Endothelial cell of umbilical vein (primary cell): ENCODE results near the gene SLC25A18. TPM values are rescaled to one million over a fixed set of nuclear protein-coding genes. Genes with fewer than 3 reads are reported as not detected.

Experiments
- BruUV-seq: library from RNA; stranded (reverse); fragments of 400-500 nt; replicated peaks from 2 replicates; lab custom pipeline; 2021; lab: Mats Ljungman, UMichigan
- CTCF ChIA-PET: fragments of 300-600, 350-600 bp; sonication (Branson Sonifier 250); formaldehyde crosslinking; loops from one replicate; lab custom pipeline; 2021; ENCODE audit warnings: antibody characterized with exemption, inconsistent platforms; lab: Charles Lee
- POLR2A ChIA-PET: fragments of 300-600, 350-600 bp; sonication (Branson Sonifier 250); formaldehyde crosslinking; loops from one replicate; lab custom pipeline; 2021; ENCODE audit warnings: antibody characterized with exemption, inconsistent platforms; lab: Charles Lee
- DNase-seq: peaks from one replicate; pipeline ENCODE4 v3.0.0-alpha.2; 2011; ENCODE audit warnings: low read depth, low spot score
- FAIRE-seq: peaks from 2 replicates; lab custom pipeline; 2011; peaks lifted over from hg19 to GRCh38; lab: Jason Lieb, UNC
- H2AFZ ChIP-seq: 2 replicates; pipeline ENCODE4 v1.6.0; 2012; ENCODE audit warnings: low read depth, low read length, control low read depth, inconsistent platforms
- H3K27ac ChIP-seq: 2 replicates; pipeline ENCODE4 v1.5.1; 2011; ENCODE audit warnings: low read depth, mild to moderate bottlenecking, control low read depth, low read length, moderate library complexity; ENCODE audit not compliant: insufficient read depth
- H3K27me3 ChIP-seq, 2 experiments: 2 replicates each; pipeline versions ENCODE4 v1.6.0 to v1.6.1; 2011; ENCODE audit warnings: low read length in 2 of 2, mixed read lengths in 1 of 2; ENCODE audit not compliant: control insufficient read depth in 2 of 2, insufficient read depth in 2 of 2
- H3K36me3 ChIP-seq, 2 experiments: 2 replicates in 1 of 2; 3 replicates in 1 of 2; pipeline ENCODE4 v1.5.1; 2011; ENCODE audit warnings: low read length in 2 of 2, mild to moderate bottlenecking in 1 of 2, moderate library complexity in 1 of 2; ENCODE audit not compliant: control insufficient read depth in 2 of 2, insufficient read depth in 2 of 2; ENCODE audit errors: extremely low read depth in 1 of 2
- H3K4me1 ChIP-seq: 3 replicates; pipeline ENCODE4 v1.5.1; 2011; ENCODE audit warnings: mild to moderate bottlenecking, low read length; ENCODE audit not compliant: control insufficient read depth, insufficient read depth; ENCODE audit errors: extremely low read depth
- H3K4me2 ChIP-seq: 2 replicates; pipeline ENCODE4 v1.6.1; 2011; ENCODE audit warnings: low read length, control low read depth, mixed read lengths; ENCODE audit not compliant: insufficient read depth
- H3K4me3 ChIP-seq, 3 experiments: fragments of 200-600 bp in 1 of 3; sonication (generic), shearing (Covaris generic) in 1 of 3; replicated peaks in 1 of 3; 2 replicates each; pipeline ENCODE4 v1.5.1; 2011 to 2016; ENCODE audit warnings: control low read depth in 3 of 3, low read length in 3 of 3, mild to moderate bottlenecking in 2 of 3, inconsistent platforms in 1 of 3, low read depth in 1 of 3, moderate library complexity in 1 of 3; ENCODE audit not compliant: insufficient read depth in 1 of 3
- H3K79me2 ChIP-seq: 2 replicates; pipeline ENCODE4 v1.6.0; 2012; ENCODE audit warnings: low read length, inconsistent platforms; ENCODE audit not compliant: control insufficient read depth, insufficient read depth
- H3K9ac ChIP-seq: replicated peaks from 2 replicates; pipeline ENCODE3; 2011; ENCODE audit warnings: low read length, control low read depth; ENCODE audit not compliant: insufficient read depth; ENCODE audit errors: extremely low read depth
- H3K9me1 ChIP-seq: replicated peaks from 3 replicates; pipeline ENCODE4 v1.6.0; 2011; ENCODE audit warnings: mild to moderate bottlenecking, low read length; ENCODE audit not compliant: control insufficient read depth, insufficient read depth; ENCODE audit errors: extremely low read depth
- H3K9me3 ChIP-seq: replicated peaks from 2 replicates; pipeline ENCODE4 v1.5.1; 2012; ENCODE audit warnings: low read length, inconsistent platforms; ENCODE audit not compliant: control insufficient read depth, insufficient read depth
- H4K20me1 ChIP-seq: replicated peaks from 2 replicates; pipeline ENCODE3; 2011; ENCODE audit warnings: mild to moderate bottlenecking, low read length; ENCODE audit not compliant: control insufficient read depth, insufficient read depth; ENCODE audit errors: extremely low read depth
- EZH2 ChIP-seq: IDR thresholded peaks from 2 replicates; pipeline ENCODE4 v1.6.1; 2012; ENCODE audit warnings: borderline replicate concordance, low read depth, mild to moderate bottlenecking, moderate library complexity, low read length, inconsistent platforms; ENCODE audit not compliant: severe bottlenecking
- FOS ChIP-seq: IDR thresholded peaks from 2 replicates; pipeline ENCODE4 v1.6.1; 2011; ENCODE audit warnings: mild to moderate bottlenecking, low read length, moderate library complexity, borderline replicate concordance; ENCODE audit not compliant: insufficient read depth
- GATA2 ChIP-seq: IDR thresholded peaks from 2 replicates; pipeline ENCODE4 v1.7.0; 2011; ENCODE audit warnings: low read depth, mild to moderate bottlenecking, moderate library complexity, mixed read lengths, low read length; ENCODE audit not compliant: insufficient read length, insufficient read depth
- JUN ChIP-seq: IDR thresholded peaks from 2 replicates; pipeline ENCODE4 v1.6.1; 2011; ENCODE audit warnings: borderline replicate concordance, low read depth; ENCODE audit not compliant: insufficient read length, insufficient read depth
- MAX ChIP-seq: IDR thresholded peaks from 2 replicates; pipeline ENCODE4 v1.6.1; 2011; ENCODE audit not compliant: insufficient read depth, insufficient read length
- MYC ChIP-seq: IDR thresholded peaks from one replicate; pipeline ENCODE4 v1.6.1; 2011; ENCODE audit warnings: mild to moderate bottlenecking, low read depth, low read length
- POLR2A ChIP-seq: IDR thresholded peaks from 2 replicates; pipeline ENCODE4 v1.6.1; 2012; ENCODE audit warnings: low read depth, mild to moderate bottlenecking, control low read depth, low read length
- POLR2AphosphoS5 ChIP-seq: IDR thresholded peaks from 2 replicates; pipeline ENCODE4 v1.6.1; 2012; ENCODE audit warnings: low read depth, mild to moderate bottlenecking, control low read depth, low read length, moderate library complexity; ENCODE audit not compliant: insufficient read depth
- dilution Hi-C: fragments of 300-500 bp; cut with MboI; formaldehyde crosslinking; loops from one replicate; pipeline ENCODE4 v1.15.0; 2019; ENCODE audit warnings: low sequenced_read_pairs; ENCODE audit not compliant: extremely low pct_ligation_motif_present
- intact Hi-C: fragments of 100-400 bp; cut with micrococcal nuclease; formaldehyde crosslinking; loops from one replicate; pipeline ENCODE4 v1.10.0; 2022
- polyA plus RNA-seq, 4 experiments: library from polyadenylated mRNA; depleted of rRNA in 3 of 4; stranded (reverse) in 3 of 4; unstranded in 1 of 4; fragments of >200 nt; gene quantifications; 2 replicates each; pipeline versions ENCODE4 v1.2.1 to v1.2.3, GENCODE V29; 2011 to 2012; ENCODE audit warnings: missing spikeins in 1 of 4
- total RNA-seq: library from RNA; stranded (reverse); gene quantifications from 2 replicates; pipeline ENCODE4 v1.2.3, GENCODE V29; 2021
- TF ChIP-seq, protein P1 (sequence below), 2 donors: IDR thresholded peaks; 1 replicate in 1 of 2; 2 replicates in 1 of 2; pipeline ENCODE4 v1.5.1; 2011; ENCODE audit warnings: low read length in 2 of 2, mild to moderate bottlenecking in 2 of 2, moderate library complexity in 2 of 2, control low read depth in 1 of 2, inconsistent platforms in 1 of 2, low read depth in 1 of 2; ENCODE audit not compliant: insufficient read depth in 1 of 2; ENCODE audit errors: extremely low read depth in 1 of 2

The SLC25A18 gene
- total and polyA plus RNA-seq, 2 donors (not counting 3 experiments of a cell fraction or from before 2014, with no cell fraction given), result not detected

DNA sequence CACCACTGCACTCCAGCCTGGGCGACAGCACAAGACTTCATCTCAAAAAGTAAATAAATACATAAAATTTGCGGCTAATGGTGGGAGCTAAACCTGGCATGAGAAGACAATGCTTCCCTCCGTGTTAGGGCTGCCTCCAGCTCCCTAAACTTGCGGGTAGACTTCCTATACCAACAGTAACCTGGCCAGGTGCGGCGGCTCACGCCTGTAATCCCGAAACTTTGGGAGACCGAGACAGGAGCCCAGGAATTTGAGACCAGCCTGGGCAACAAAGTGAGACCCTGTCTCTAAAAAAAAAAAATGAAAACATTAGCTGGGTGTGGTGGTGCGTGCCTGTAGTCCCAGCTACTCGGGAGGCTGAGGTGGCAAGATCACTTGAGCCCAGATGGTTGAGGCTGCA, 25.3 kb downstream of the SLC25A18 start:
- Histone ChIP-seq H4K20me1 (no peaks in the 10 kb centered on the region), H2AFZ (no peak overlapping the region), H3K36me3 (peaks cover 12 to 16% of the 10 kb centered on the region in 2 experiments), H3K27me3 (no peaks in the 10 kb centered on the region), H3K4me2 (no peak overlapping the region), H3K4me3 (no peak overlapping the region), H3K9ac (no peak overlapping the region), H3K27ac (no peak overlapping the region), H3K9me1 (no peaks in the 10 kb centered on the region), H3K9me3 (no peaks in the 10 kb centered on the region), H3K79me2 (no peaks in the 10 kb centered on the region), H3K4me1 (no peaks in the 10 kb centered on the region)
- dilution Hi-C loops (no loop called here), intact Hi-C loops (no loop called here)
- DNase-seq (no peak), FAIRE-seq (no peak)
- no peak for TF ChIP-seq FOS
- TF ChIP-seq MAX, result no peak
- TF ChIP-seq POLR2AphosphoS5, result no peak
- no peak for TF ChIP-seq JUN
- TF ChIP-seq, protein P1, sequence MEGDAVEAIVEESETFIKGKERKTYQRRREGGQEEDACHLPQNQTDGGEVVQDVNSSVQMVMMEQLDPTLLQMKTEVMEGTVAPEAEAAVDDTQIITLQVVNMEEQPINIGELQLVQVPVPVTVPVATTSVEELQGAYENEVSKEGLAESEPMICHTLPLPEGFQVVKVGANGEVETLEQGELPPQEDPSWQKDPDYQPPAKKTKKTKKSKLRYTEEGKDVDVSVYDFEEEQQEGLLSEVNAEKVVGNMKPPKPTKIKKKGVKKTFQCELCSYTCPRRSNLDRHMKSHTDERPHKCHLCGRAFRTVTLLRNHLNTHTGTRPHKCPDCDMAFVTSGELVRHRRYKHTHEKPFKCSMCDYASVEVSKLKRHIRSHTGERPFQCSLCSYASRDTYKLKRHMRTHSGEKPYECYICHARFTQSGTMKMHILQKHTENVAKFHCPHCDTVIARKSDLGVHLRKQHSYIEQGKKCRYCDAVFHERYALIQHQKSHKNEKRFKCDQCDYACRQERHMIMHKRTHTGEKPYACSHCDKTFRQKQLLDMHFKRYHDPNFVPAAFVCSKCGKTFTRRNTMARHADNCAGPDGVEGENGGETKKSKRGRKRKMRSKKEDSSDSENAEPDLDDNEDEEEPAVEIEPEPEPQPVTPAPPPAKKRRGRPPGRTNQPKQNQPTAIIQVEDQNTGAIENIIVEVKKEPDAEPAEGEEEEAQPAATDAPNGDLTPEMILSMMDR (IDR thresholded peaks at IDR 0.05; ENCODE audit: extremely low read depth in 1 of 2, insufficient read depth in 1 of 2, low read depth in 1 of 2, low read length in 2 of 2), result no peak
- no peak for TF ChIP-seq MYC
- no peak for TF ChIP-seq EZH2
- no peak for TF ChIP-seq POLR2A
- no peak for TF ChIP-seq GATA2
- ChIA-PET POLR2A (no interaction called here), CTCF (interaction anchor here (1.1 to 2.3 kb wide), 3 partner anchors 9 to 12 kb away, joined by 3 to 7 read pairs (median 6); no protein-coding TSS in a partner anchor)
- no TSS peak for BruUV-seq
